ENCODE data around the gene NTN1. TPM values are rescaled to one million over a fixed set of nuclear protein-coding genes. Genes with fewer than 3 reads are reported as not detected.
"Not testable (repeated sequence)": the region's sequence is repeated elsewhere in the genome, so short reads cannot be mapped to it uniquely, and the experiment has no call there.

Gene NTN1
- total RNA-seq, 4 donors from 2014 or later = 3.6 to 20.6 (median 7.2) TPM

DNA sequence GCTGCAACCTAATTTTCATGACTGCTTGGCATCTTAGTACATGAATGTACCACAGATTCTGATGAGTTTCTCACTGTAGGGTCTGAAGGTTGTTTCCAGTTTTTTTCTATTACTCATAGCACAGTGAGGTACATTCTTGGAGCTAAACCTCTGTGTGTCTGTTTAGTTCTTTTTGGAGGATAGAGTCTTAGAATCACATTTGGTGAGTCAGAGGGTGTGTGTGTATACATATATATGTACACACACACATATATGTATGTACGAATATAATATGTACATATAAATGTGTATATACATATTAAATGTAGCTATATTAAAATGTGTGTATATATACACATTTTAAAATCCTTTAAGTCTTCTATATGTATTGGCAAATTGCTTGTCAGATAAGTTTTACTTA lies 72.9 kb downstream of the NTN1 start:
- no peaks in the 10 kb centered on the region for H3K36me3 ChIP-seq
- intact Hi-C loops (cut with DNase I; ENCODE audit: low total_unique reads) (no loop called here), in situ Hi-C loops (cut with MboI; ENCODE audit: low pct_ligation_motif_present in 1 of 4, low pct_unique_long_range_greater_than_20kb in 1 of 4, low sequenced_read_pairs in 3 of 4) (no loop called here)
- no peaks in the 10 kb centered on the region for H3K9me3 ChIP-seq
- no peak for DNase-seq
- WGBS, 2 donors (ENCODE audit: low coverage in 1 of 2) = 83 to 92% methylated on average over 1 of the region's 1 CpG
- no peak overlapping the region for H3K4me3 ChIP-seq
- TF ChIP-seq POLR2AphosphoS5 (IDR thresholded peaks at IDR 0.05) (no peak), EP300 (IDR thresholded peaks at IDR 0.05; ENCODE audit: low read depth) (no peak), POLR2A (IDR thresholded peaks at IDR 0.05) (no peak)
- TF ChIP-seq, protein P1, sequence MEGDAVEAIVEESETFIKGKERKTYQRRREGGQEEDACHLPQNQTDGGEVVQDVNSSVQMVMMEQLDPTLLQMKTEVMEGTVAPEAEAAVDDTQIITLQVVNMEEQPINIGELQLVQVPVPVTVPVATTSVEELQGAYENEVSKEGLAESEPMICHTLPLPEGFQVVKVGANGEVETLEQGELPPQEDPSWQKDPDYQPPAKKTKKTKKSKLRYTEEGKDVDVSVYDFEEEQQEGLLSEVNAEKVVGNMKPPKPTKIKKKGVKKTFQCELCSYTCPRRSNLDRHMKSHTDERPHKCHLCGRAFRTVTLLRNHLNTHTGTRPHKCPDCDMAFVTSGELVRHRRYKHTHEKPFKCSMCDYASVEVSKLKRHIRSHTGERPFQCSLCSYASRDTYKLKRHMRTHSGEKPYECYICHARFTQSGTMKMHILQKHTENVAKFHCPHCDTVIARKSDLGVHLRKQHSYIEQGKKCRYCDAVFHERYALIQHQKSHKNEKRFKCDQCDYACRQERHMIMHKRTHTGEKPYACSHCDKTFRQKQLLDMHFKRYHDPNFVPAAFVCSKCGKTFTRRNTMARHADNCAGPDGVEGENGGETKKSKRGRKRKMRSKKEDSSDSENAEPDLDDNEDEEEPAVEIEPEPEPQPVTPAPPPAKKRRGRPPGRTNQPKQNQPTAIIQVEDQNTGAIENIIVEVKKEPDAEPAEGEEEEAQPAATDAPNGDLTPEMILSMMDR (IDR thresholded peaks at IDR 0.05) = no peak
- no peak overlapping the region for H3K27ac ChIP-seq
- H3K4me1 ChIP-seq = peaks cover 0 to 3% (median 0%) of the 10 kb centered on the region in 4 donors
- no peaks in the 10 kb centered on the region for H3K27me3 ChIP-seq

DNA sequence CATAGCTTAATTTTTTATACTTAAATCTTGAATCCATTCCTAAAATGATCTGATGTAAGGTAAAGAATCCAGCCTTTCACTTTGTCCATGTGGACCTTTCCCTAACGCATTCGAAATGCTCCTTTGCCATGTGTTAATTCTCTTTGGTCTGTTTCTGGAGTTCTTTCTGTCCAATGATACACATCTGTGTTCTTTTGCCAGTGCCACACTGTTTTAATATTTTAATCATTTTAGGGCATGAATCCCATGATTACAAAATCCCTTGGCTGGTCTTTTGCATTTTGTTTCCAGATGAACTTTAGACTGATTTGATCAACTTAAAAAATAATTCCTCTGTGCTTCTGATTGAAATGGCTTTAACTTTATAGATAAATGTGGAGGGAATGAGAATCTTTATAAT lies 74.1 kb downstream of the NTN1 start:
- TF ChIP-seq POLR2A (IDR thresholded peaks at IDR 0.05) (no peak), EP300 (IDR thresholded peaks at IDR 0.05; ENCODE audit: low read depth) (no peak), POLR2AphosphoS5 (IDR thresholded peaks at IDR 0.05) (no peak)
- TF ChIP-seq, protein P1 (IDR thresholded peaks at IDR 0.05) = no peak
- intact Hi-C loops (cut with DNase I; ENCODE audit: low total_unique reads) = no loop called here
- Histone ChIP-seq H3K9me3 (no peaks in the 10 kb centered on the region), H3K4me3 (no peak overlapping the region), H3K27me3 (no peaks in the 10 kb centered on the region), H3K36me3 (no peaks in the 10 kb centered on the region), H3K4me1 (peaks cover 0 to 3% (median 0%) of the 10 kb centered on the region in 4 donors), H3K27ac (no peak overlapping the region)
- 72 to 83% methylated on average over 2 of the region's 2 CpGs for WGBS, 2 donors (ENCODE audit: low coverage in 1 of 2)
- DNase-seq = no peak
- in situ Hi-C loops (cut with MboI; ENCODE audit: low pct_ligation_motif_present in 1 of 4, low pct_unique_long_range_greater_than_20kb in 1 of 4, low sequenced_read_pairs in 3 of 4) = no loop called here

DNA sequence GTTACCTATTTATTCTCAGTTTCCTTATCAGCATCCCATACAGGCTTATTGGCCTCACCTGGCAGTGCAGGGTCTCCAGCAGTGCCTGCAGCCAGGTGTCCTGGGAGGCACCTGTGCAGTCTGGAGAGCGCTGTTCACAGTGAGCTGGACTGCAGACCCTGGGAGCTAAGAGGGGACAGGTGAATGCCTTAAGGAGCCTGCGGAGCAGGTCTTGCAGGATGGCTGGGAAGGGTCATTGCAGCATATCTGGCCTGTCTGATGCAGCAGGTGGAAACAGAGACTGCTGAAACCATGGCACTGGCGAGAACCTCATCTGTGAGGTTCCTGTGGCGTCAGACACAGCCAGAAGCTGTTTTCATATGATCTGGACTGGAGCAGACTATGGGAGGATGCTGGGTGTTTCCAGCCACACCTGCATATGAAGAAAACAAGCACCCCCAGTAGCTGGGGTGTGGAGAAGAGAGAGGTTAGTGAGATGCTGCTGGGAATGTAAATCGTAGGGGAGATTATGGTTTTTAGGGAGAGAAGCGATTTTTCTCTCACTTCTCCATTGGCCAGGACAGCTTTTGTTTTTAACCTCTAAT lies 77.0 kb downstream of the NTN1 start:
- Histone ChIP-seq H3K4me1 (no peaks in the 10 kb centered on the region), H3K4me3 (no peak overlapping the region), H3K36me3 (no peaks in the 10 kb centered on the region), H3K27ac (no peak overlapping the region), H3K27me3 (no peaks in the 10 kb centered on the region), H3K9me3 (no peaks in the 10 kb centered on the region)
- in situ Hi-C loops (cut with MboI; ENCODE audit: low pct_ligation_motif_present in 1 of 4, low pct_unique_long_range_greater_than_20kb in 1 of 4, low sequenced_read_pairs in 3 of 4) = no loop called here
- no peak for TF ChIP-seq EP300 (IDR thresholded peaks at IDR 0.05; ENCODE audit: low read depth)
- DNase-seq = no peak
- intact Hi-C loops (cut with DNase I; ENCODE audit: low total_unique reads) = no loop called here
- 81 to 94% methylated on average over 2 to 6 of the region's 6 CpGs for WGBS, 2 donors (ENCODE audit: low coverage in 1 of 2)

DNA sequence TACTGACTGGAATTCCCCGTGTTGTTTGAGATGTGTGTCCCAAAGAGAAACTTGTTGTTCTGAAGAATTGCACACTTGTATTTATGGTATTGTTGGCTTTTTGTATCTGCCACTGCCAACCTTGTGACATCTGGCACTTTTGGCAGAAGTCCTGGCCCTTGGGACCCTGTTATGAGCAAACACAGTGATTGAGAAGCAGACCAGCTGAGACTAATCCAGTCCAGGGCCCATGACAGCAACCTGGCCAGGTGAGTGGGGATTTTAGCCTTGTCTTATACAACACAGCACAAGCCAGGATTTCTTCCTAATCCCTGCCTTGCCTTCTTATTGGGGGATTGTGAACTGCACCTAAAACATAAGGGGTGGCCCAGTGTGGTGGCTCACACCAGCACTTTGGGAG lies 80.0 kb downstream of the NTN1 start:
- 79 to 100% methylated on average over 1 of the region's 1 CpG for WGBS, 2 donors (ENCODE audit: low coverage in 1 of 2)

DNA sequence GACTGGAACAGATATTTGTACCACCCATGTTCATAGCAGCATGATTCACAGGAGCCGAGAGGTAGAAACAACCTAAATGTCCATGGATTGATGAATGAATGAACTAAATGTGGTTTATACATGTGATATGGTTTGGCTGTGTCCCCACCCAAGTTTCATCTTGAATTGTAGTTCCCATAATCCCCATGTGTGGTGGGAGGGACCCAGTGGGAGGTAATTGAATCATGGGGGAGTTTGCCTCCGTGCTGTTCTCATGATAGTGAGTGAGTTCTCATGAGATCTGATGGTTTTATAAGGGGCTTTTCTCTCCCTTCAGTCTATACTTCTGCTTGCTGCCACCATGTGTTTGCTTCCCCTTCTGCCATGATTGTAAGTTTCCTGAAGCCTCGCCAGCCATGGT lies 81.9 kb downstream of the NTN1 start:
- H3K27ac ChIP-seq; H3K9me3 ChIP-seq; intact Hi-C loops (cut with DNase I; ENCODE audit: low total_unique reads); DNase-seq; H3K4me3 ChIP-seq; H3K4me1 ChIP-seq; in situ Hi-C loops (cut with MboI; ENCODE audit: low pct_ligation_motif_present in 1 of 4, low pct_unique_long_range_greater_than_20kb in 1 of 4, low sequenced_read_pairs in 3 of 4); H3K27me3 ChIP-seq; H3K36me3 ChIP-seq: not testable (repeated sequence)
- WGBS, 2 donors (ENCODE audit: low coverage in 1 of 2) = 85% methylated on average over 3 of the region's 3 CpGs; no CpG with 5 or more reads in 1 of the 2 donors

More for the DNA sequence above, 80.0 kb downstream of the NTN1 start:
- no peak for DNase-seq
- Histone ChIP-seq H3K4me3 (no peak overlapping the region), H3K27me3 (no peaks in the 10 kb centered on the region), H3K27ac (no peak overlapping the region), H3K9me3 (no peaks in the 10 kb centered on the region), H3K36me3 (no peaks in the 10 kb centered on the region), H3K4me1 (no peaks in the 10 kb centered on the region)
- in situ Hi-C loops (cut with MboI; ENCODE audit: low pct_ligation_motif_present in 1 of 4, low pct_unique_long_range_greater_than_20kb in 1 of 4, low sequenced_read_pairs in 3 of 4) = no loop called here
- TF ChIP-seq POLR2AphosphoS5 (IDR thresholded peaks at IDR 0.05) (no peak), POLR2A (IDR thresholded peaks at IDR 0.05) (no peak), EP300 (IDR thresholded peaks at IDR 0.05; ENCODE audit: low read depth) (no peak)
- TF ChIP-seq, protein P1 (IDR thresholded peaks at IDR 0.05) = no peak
- intact Hi-C loops (cut with DNase I; ENCODE audit: low total_unique reads) = no loop called here
